ENCODE measurements around the gene MED4. TPM values are rescaled to one million over a fixed set of nuclear protein-coding genes. Genes with fewer than 3 reads are reported as not detected.
"Not testable (repeated sequence)": the region's sequence is repeated elsewhere in the genome, so short reads cannot be mapped to it uniquely, and the experiment has no call there.

The MED4 gene
- total RNA-seq, 1 donor from 2014 or later, result 36.5 TPM

GRCh38 chr13:48094404-48094780 is 512 bp downstream of the MED4 start:
- no peak for DNase-seq (ENCODE audit: low spot score)

GRCh38 chr13:48093588-48093987 is 1.3 kb downstream of the MED4 start:
- no peak for DNase-seq (ENCODE audit: low spot score)

GRCh38 chr13:48086272-48086671 is 8.6 kb downstream of the MED4 start:
- DNase-seq (ENCODE audit: low spot score), result no peak

GRCh38 chr13:48081739-48082138 is 13.2 kb downstream of the MED4 start:
- no peak for DNase-seq (ENCODE audit: low spot score)

GRCh38 chr13:48078251-48078656 is 16.6 kb downstream of the MED4 start:
- DNase-seq (ENCODE audit: low spot score), result no peak

- no peak for DNase-seq (ENCODE audit: low spot score)
Measured at GRCh38 chr13:48074006-48074405, 20.9 kb downstream of the MED4 start.

- DNase-seq (ENCODE audit: low spot score), result no peak
Measured at GRCh38 chr13:48072787-48073186, 22.1 kb downstream of the MED4 start.

GRCh38 chr13:48072304-48072703 is 22.6 kb downstream of the MED4 start:
- no peak for DNase-seq (ENCODE audit: low spot score)

- no peak for DNase-seq (ENCODE audit: low spot score)
Measured at GRCh38 chr13:48070942-48071341, 24.0 kb downstream of the MED4 start.

GRCh38 chr13:48069573-48069972 is 25.3 kb downstream of the MED4 start:
- DNase-seq (ENCODE audit: low spot score), result no peak

GRCh38 chr13:48068952-48069351 is 26.0 kb downstream of the MED4 start:
- DNase-seq (ENCODE audit: low spot score), result no peak

- DNase-seq (ENCODE audit: low spot score), result no peak
Measured at GRCh38 chr13:48068036-48068435, 26.9 kb downstream of the MED4 start.

- no peak for DNase-seq (ENCODE audit: low spot score)
Measured at GRCh38 chr13:48066310-48066989, 28.5 kb downstream of the MED4 start.

GRCh38 chr13:48059951-48060350 is 35.0 kb downstream of the MED4 start:
- not testable (repeated sequence) for DNase-seq (ENCODE audit: low spot score)

- not testable (repeated sequence) for DNase-seq (ENCODE audit: low spot score)
Measured at GRCh38 chr13:48058536-48058935, 36.4 kb downstream of the MED4 start.

GRCh38 chr13:48055712-48056111 is 39.2 kb downstream of the MED4 start:
- no peak for DNase-seq (ENCODE audit: low spot score)

GRCh38 chr13:48054601-48055000 is 40.3 kb downstream of the MED4 start:
- DNase-seq (ENCODE audit: low spot score), result no peak

- DNase-seq (ENCODE audit: low spot score), result no peak
Measured at GRCh38 chr13:48050550-48050949, 44.4 kb downstream of the MED4 start.

- no peak for DNase-seq (ENCODE audit: low spot score)
Measured at GRCh38 chr13:48043789-48044503, 51.0 kb downstream of the MED4 start.

- DNase-seq (ENCODE audit: low spot score), result no peak
Measured at GRCh38 chr13:48042894-48043293, 52.0 kb downstream of the MED4 start.

GRCh38 chr13:48040896-48041295 is 54.0 kb downstream of the MED4 start:
- no peak for DNase-seq (ENCODE audit: low spot score)

GRCh38 chr13:48040049-48040448 is 54.9 kb downstream of the MED4 start:
- DNase-seq (ENCODE audit: low spot score), result no peak

GRCh38 chr13:48038761-48039160 is 56.1 kb downstream of the MED4 start:
- DNase-seq (ENCODE audit: low spot score), result no peak
